GM23338 (cell line): ENCODE measurements around the gene POPDC3. TPM values are rescaled to one million over a fixed set of nuclear protein-coding genes. Genes with fewer than 3 reads are reported as not detected.

Source experiments
- ATAC-seq: fragments of 200-7000 bp; cut with Tn5 transposase; 3 replicates; pipeline ENCODE4 v1.9.1; 2020
- DNase-seq: peaks from one replicate; pipeline ENCODE4 v3.0.0-alpha.2; 2015; ENCODE audit warnings: low spot score
- H2AFZ ChIP-seq: fragments of 200-600 bp; sonication (generic); 2 replicates; pipeline ENCODE4 v1.8.0; 2016; ENCODE audit warnings: antibody characterized with exemption, mild to moderate bottlenecking, moderate library complexity
- H3F3A ChIP-seq: fragments of 200-600 bp; sonication (generic); replicated peaks from 2 replicates; pipeline ENCODE4 v1.8.0; 2017; ENCODE audit warnings: antibody characterized with exemption, mixed run types, low read depth
- H3K27ac ChIP-seq: fragments of 200-600 bp; sonication (generic); 2 replicates; pipeline ENCODE4 v1.6.1; 2016; ENCODE audit warnings: low read depth
- H3K27me3 ChIP-seq: fragments of 200-600 bp; sonication (generic); 2 replicates; pipeline ENCODE4 v1.8.0; 2016; ENCODE audit warnings: mild to moderate bottlenecking, mixed run types, moderate library complexity; ENCODE audit not compliant: insufficient read depth
- H3K36me3 ChIP-seq: fragments of 200-600 bp; sonication (generic); 2 replicates; pipeline ENCODE4 v1.8.0; 2016; ENCODE audit warnings: mild to moderate bottlenecking; ENCODE audit not compliant: insufficient read depth
- H3K4me1 ChIP-seq: fragments of 200-600 bp; sonication (generic); 2 replicates; pipeline ENCODE4 v1.8.0; 2016; ENCODE audit warnings: mild to moderate bottlenecking, moderate library complexity; ENCODE audit not compliant: insufficient read depth
- H3K4me2 ChIP-seq: fragments of 200-600 bp; sonication (generic); 2 replicates; pipeline ENCODE4 v1.7.1; 2017; ENCODE audit warnings: mixed run types
- H3K4me3 ChIP-seq: fragments of 200-600 bp; sonication (generic); 2 replicates; pipeline ENCODE4 v1.6.1; 2016; ENCODE audit warnings: mixed run types
- H3K79me2 ChIP-seq: fragments of 200-600 bp; sonication (generic); replicated peaks from 2 replicates; pipeline ENCODE4 v1.8.0; 2017; ENCODE audit warnings: mild to moderate bottlenecking; ENCODE audit not compliant: insufficient read depth
- H3K9me2 ChIP-seq: fragments of 200-600 bp; sonication (generic); 2 replicates; pipeline ENCODE4 v1.8.0; 2017; ENCODE audit not compliant: insufficient read depth
- H4K20me1 ChIP-seq: fragments of 200-600 bp; sonication (generic); replicated peaks from 2 replicates; pipeline ENCODE4 v1.8.0; 2017; ENCODE audit warnings: mild to moderate bottlenecking; ENCODE audit not compliant: insufficient read depth
- H3K27ac Mint-ChIP-seq: 2 replicates; pipeline ENCODE4 v1.8.0; 2020; ENCODE audit warnings: inconsistent platforms, mild to moderate bottlenecking, moderate library complexity, mixed read lengths
- H3K27me3 Mint-ChIP-seq: 3 replicates; pipeline ENCODE4 v1.8.0; 2022; ENCODE audit warnings: low read depth, mild to moderate bottlenecking, moderate library complexity, mixed read lengths, inconsistent platforms; ENCODE audit not compliant: insufficient read depth, poor library complexity
- H3K36me3 Mint-ChIP-seq: 3 replicates; pipeline ENCODE4 v1.8.0; 2021; ENCODE audit warnings: low read depth, mild to moderate bottlenecking, inconsistent platforms, moderate library complexity, mixed read lengths
- H3K4me1 Mint-ChIP-seq: 3 replicates; pipeline ENCODE4 v1.8.0; 2020; ENCODE audit warnings: mild to moderate bottlenecking, inconsistent platforms, mixed read lengths
- H3K4me3 Mint-ChIP-seq: 3 replicates; pipeline ENCODE4 v1.8.0; 2021; ENCODE audit warnings: moderate library complexity, mild to moderate bottlenecking, inconsistent platforms, mixed read lengths
- H3K9me3 Mint-ChIP-seq: 3 replicates; pipeline ENCODE4 v1.8.0; 2020; ENCODE audit warnings: moderate library complexity, mild to moderate bottlenecking, inconsistent platforms, mixed read lengths
- CREB1 ChIP-seq: fragments of 250-450 bp; sonication (Bioruptor Pico); IDR thresholded peaks from 2 replicates; pipeline ENCODE4 v1.5.0; 2020; ENCODE audit warnings: low read depth, mild to moderate bottlenecking, moderate library complexity
- EZH2 ChIP-seq: fragments of 200-600 bp; sonication (generic); IDR thresholded peaks from one replicate; pipeline ENCODE4 v1.8.0; 2017; ENCODE audit warnings: antibody characterized with exemption, mild to moderate bottlenecking, low read depth; ENCODE audit not compliant: unreplicated experiment
- EZH2phosphoT487 ChIP-seq: fragments of 200-600 bp; sonication (generic); IDR thresholded peaks from one replicate; pipeline ENCODE4 v1.8.1; 2018; ENCODE audit warnings: antibody characterized with exemption; ENCODE audit not compliant: unreplicated experiment
- JUNB ChIP-seq: IDR thresholded peaks from one replicate; pipeline ENCODE4 v1.6.1; 2016; ENCODE audit warnings: antibody characterized with exemption; ENCODE audit not compliant: unreplicated experiment
- NANOG ChIP-seq: IDR thresholded peaks from 2 replicates; pipeline ENCODE4 v1.6.1; 2016; ENCODE audit warnings: antibody characterized with exemption, borderline replicate concordance
- POLR2AphosphoS5 ChIP-seq: IDR thresholded peaks from 2 replicates; pipeline ENCODE4 v1.6.1; 2016; ENCODE audit warnings: antibody characterized with exemption, low read depth
- STAT1 ChIP-seq: IDR thresholded peaks from one replicate; pipeline ENCODE4 v1.6.1; 2016; ENCODE audit warnings: antibody characterized with exemption; ENCODE audit not compliant: unreplicated experiment
- ZNF114 ChIP-seq: fragments of 250-450 bp; sonication (Bioruptor Pico); IDR thresholded peaks from 2 replicates; pipeline ENCODE4 v1.5.0; 2020; ENCODE audit warnings: mild to moderate bottlenecking, moderate library complexity
- polyA plus RNA-seq: library from polyadenylated mRNA; unstranded; fragments of >200 nt; fragmentation: Nextera tagmentation; extraction: Ambion mirVana; gene quantifications from 2 replicates; pipeline ENCODE4 v1.2.1, GENCODE V29; 2016
- total RNA-seq: library from RNA; depleted of rRNA; stranded (reverse); fragments of >200 nt; shearing (Covaris generic); gene quantifications from 2 replicates; pipeline ENCODE4 v1.2.3, GENCODE V29; 2014
- TF ChIP-seq, protein P1 (sequence below), 2 experiments: fragments of 200-600 bp in 1 of 2; sonication (generic) in 1 of 2; conservative IDR thresholded peaks; 2 replicates each; pipeline versions ENCODE4 v1.5.1 to v1.6.1; 2016 to 2017; ENCODE audit warnings: antibody characterized with exemption in 2 of 2, low read depth in 2 of 2, mild to moderate bottlenecking in 2 of 2, moderate library complexity in 1 of 2
- TF ChIP-seq, protein P2 (sequence below): IDR thresholded peaks from 2 replicates; pipeline ENCODE4 v1.6.1; 2016; ENCODE audit warnings: antibody characterized with exemption
- TF ChIP-seq, protein P3 (sequence below): fragments of 250-450 bp; sonication (Bioruptor Pico); IDR thresholded peaks from 2 replicates; pipeline ENCODE4 v1.5.0; 2020; ENCODE audit warnings: mild to moderate bottlenecking, moderate library complexity

Gene POPDC3
- total and polyA plus RNA-seq, 2 experiments from 2014 or later: 5.1 to 5.7 TPM

DNA sequence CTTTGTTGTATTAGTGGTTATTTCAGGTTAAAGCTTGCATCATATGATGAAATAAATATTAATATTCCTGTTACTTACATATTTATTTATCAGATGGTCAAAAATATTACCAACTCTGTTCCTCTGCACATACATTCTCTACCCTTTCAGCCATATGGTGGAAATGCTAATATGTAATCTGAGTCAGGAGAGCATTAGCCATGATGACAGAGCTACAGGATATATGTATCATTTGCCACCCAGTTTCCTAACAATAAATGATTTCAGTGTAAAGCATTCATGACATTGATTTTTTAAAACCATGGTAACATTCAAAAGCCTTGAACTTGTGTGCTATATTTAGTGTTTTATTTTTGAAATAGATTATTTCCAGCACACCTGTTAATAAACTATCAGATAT lies 16.6 kb downstream of the POPDC3 start:
- TF ChIP-seq POLR2AphosphoS5: no peak
- no peak for TF ChIP-seq CREB1 (CRISPR knock-in tag)
- no peak for TF ChIP-seq EZH2
- no peak for TF ChIP-seq STAT1
- TF ChIP-seq NANOG: no peak
- TF ChIP-seq, protein P1, sequence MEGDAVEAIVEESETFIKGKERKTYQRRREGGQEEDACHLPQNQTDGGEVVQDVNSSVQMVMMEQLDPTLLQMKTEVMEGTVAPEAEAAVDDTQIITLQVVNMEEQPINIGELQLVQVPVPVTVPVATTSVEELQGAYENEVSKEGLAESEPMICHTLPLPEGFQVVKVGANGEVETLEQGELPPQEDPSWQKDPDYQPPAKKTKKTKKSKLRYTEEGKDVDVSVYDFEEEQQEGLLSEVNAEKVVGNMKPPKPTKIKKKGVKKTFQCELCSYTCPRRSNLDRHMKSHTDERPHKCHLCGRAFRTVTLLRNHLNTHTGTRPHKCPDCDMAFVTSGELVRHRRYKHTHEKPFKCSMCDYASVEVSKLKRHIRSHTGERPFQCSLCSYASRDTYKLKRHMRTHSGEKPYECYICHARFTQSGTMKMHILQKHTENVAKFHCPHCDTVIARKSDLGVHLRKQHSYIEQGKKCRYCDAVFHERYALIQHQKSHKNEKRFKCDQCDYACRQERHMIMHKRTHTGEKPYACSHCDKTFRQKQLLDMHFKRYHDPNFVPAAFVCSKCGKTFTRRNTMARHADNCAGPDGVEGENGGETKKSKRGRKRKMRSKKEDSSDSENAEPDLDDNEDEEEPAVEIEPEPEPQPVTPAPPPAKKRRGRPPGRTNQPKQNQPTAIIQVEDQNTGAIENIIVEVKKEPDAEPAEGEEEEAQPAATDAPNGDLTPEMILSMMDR (conservative IDR thresholded peaks at IDR 0.05; ENCODE audit: low read depth in 2 of 2): no peak
- TF ChIP-seq EZH2phosphoT487: no peak
- TF ChIP-seq JUNB: no peak
- TF ChIP-seq ZNF114 (CRISPR knock-in tag): no peak
- TF ChIP-seq, protein P2, sequence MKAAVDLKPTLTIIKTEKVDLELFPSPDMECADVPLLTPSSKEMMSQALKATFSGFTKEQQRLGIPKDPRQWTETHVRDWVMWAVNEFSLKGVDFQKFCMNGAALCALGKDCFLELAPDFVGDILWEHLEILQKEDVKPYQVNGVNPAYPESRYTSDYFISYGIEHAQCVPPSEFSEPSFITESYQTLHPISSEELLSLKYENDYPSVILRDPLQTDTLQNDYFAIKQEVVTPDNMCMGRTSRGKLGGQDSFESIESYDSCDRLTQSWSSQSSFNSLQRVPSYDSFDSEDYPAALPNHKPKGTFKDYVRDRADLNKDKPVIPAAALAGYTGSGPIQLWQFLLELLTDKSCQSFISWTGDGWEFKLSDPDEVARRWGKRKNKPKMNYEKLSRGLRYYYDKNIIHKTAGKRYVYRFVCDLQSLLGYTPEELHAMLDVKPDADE: no peak
- no peak overlapping the region for H3K4me3 ChIP-seq
- no peaks in the 10 kb centered on the region for H3K27me3 ChIP-seq
- no peaks in the 10 kb centered on the region for H3K9me3 Mint-ChIP-seq
- ATAC-seq: no peak
- no peaks in the 10 kb centered on the region for H3K9me2 ChIP-seq
- no peaks in the 10 kb centered on the region for H3K36me3 ChIP-seq
- no peak for DNase-seq
- no peaks in the 10 kb centered on the region for H3K79me2 ChIP-seq
- no peaks in the 10 kb centered on the region for H3F3A ChIP-seq
- no peak overlapping the region for H3K27ac Mint-ChIP-seq
- peaks cover 9% of the 10 kb centered on the region for H3K4me1 ChIP-seq
- no peaks in the 10 kb centered on the region for H4K20me1 ChIP-seq
- H3K4me1 Mint-ChIP-seq: peaks cover 11% of the 10 kb centered on the region; the same call in 2 of the 3 replicates
- no peak overlapping the region for H3K27ac ChIP-seq
- no peaks in the 10 kb centered on the region for H3K36me3 Mint-ChIP-seq
- H3K4me3 Mint-ChIP-seq: no peak overlapping the region
- H2AFZ ChIP-seq: no peak overlapping the region
- H3K4me2 ChIP-seq: no peak overlapping the region
- H3K27me3 Mint-ChIP-seq: no peaks in the 10 kb centered on the region

DNA sequence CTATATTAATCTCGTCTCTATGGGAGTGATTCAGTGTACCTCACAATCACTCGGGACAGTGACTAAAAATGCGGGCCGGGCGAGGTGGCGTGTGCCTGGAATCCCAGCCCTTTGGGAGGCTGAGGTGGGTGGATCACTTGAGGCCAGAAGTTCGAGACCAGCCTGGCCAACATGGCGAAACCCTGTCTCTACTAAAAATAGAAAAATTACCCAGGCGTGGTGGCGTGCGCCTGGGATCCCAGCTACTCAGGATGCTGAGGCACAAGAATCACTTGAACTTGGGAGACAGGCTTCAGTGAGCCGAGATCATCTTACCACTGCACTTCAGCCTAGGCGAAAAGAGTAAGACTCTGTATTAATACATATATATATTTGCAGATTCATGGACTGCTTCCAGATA lies 17.4 kb downstream of the POPDC3 start:
- no peak overlapping the region for H3K4me2 ChIP-seq
- peaks cover 11% of the 10 kb centered on the region; the same call in 2 of the 3 replicates for H3K4me1 Mint-ChIP-seq
- no peaks in the 10 kb centered on the region for H3K36me3 ChIP-seq
- H3K27me3 ChIP-seq: no peaks in the 10 kb centered on the region
- no peak overlapping the region for H3K4me3 ChIP-seq
- no peak overlapping the region for H3K27ac ChIP-seq
- DNase-seq (no peak), ATAC-seq (no peak)
- H4K20me1 ChIP-seq: no peaks in the 10 kb centered on the region
- no peaks in the 10 kb centered on the region for H3K27me3 Mint-ChIP-seq
- H3K9me3 Mint-ChIP-seq: no peaks in the 10 kb centered on the region
- no peak overlapping the region for H2AFZ ChIP-seq
- no peaks in the 10 kb centered on the region for H3K36me3 Mint-ChIP-seq
- no peak overlapping the region for H3K4me3 Mint-ChIP-seq
- H3K27ac Mint-ChIP-seq: no peak overlapping the region
- H3F3A ChIP-seq: no peaks in the 10 kb centered on the region
- no peaks in the 10 kb centered on the region for H3K79me2 ChIP-seq
- peaks cover 9% of the 10 kb centered on the region for H3K4me1 ChIP-seq
- H3K9me2 ChIP-seq: peaks cover 2% of the 10 kb centered on the region; the same call in 1 of the 2 replicates
- no peak for TF ChIP-seq CREB1 (CRISPR knock-in tag)
- TF ChIP-seq, protein P3, sequence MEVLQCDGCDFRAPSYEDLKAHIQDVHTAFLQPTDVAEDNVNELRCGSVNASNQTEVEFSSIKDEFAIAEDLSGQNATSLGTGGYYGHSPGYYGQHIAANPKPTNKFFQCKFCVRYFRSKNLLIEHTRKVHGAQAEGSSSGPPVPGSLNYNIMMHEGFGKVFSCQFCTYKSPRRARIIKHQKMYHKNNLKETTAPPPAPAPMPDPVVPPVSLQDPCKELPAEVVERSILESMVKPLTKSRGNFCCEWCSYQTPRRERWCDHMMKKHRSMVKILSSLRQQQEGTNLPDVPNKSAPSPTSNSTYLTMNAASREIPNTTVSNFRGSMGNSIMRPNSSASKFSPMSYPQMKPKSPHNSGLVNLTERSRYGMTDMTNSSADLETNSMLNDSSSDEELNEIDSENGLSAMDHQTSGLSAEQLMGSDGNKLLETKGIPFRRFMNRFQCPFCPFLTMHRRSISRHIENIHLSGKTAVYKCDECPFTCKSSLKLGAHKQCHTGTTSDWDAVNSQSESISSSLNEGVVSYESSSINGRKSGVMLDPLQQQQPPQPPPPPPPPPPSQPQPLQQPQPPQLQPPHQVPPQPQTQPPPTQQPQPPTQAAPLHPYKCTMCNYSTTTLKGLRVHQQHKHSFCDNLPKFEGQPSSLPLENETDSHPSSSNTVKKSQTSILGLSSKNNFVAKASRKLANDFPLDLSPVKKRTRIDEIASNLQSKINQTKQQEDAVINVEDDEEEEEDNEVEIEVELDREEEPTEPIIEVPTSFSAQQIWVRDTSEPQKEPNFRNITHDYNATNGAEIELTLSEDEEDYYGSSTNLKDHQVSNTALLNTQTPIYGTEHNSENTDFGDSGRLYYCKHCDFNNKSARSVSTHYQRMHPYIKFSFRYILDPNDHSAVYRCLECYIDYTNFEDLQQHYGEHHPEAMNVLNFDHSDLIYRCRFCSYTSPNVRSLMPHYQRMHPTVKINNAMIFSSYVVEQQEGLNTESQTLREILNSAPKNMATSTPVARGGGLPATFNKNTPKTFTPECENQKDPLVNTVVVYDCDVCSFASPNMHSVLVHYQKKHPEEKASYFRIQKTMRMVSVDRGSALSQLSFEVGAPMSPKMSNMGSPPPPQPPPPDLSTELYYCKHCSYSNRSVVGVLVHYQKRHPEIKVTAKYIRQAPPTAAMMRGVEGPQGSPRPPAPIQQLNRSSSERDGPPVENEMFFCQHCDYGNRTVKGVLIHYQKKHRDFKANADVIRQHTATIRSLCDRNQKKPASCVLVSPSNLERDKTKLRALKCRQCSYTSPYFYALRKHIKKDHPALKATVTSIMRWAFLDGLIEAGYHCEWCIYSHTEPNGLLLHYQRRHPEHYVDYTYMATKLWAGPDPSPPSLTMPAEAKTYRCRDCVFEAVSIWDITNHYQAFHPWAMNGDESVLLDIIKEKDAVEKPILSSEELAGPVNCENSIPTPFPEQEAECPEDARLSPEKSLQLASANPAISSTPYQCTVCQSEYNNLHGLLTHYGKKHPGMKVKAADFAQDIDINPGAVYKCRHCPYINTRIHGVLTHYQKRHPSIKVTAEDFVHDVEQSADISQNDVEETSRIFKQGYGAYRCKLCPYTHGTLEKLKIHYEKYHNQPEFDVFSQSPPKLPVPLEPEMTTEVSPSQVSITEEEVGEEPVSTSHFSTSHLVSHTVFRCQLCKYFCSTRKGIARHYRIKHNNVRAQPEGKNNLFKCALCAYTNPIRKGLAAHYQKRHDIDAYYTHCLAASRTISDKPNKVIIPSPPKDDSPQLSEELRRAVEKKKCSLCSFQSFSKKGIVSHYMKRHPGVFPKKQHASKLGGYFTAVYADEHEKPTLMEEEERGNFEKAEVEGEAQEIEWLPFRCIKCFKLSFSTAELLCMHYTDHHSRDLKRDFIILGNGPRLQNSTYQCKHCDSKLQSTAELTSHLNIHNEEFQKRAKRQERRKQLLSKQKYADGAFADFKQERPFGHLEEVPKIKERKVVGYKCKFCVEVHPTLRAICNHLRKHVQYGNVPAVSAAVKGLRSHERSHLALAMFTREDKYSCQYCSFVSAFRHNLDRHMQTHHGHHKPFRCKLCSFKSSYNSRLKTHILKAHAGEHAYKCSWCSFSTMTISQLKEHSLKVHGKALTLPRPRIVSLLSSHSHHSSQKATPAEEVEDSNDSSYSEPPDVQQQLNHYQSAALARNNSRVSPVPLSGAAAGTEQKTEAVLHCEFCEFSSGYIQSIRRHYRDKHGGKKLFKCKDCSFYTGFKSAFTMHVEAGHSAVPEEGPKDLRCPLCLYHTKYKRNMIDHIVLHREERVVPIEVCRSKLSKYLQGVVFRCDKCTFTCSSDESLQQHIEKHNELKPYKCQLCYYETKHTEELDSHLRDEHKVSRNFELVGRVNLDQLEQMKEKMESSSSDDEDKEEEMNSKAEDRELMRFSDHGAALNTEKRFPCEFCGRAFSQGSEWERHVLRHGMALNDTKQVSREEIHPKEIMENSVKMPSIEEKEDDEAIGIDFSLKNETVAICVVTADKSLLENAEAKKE: no peak
- no peak for TF ChIP-seq POLR2AphosphoS5
- TF ChIP-seq STAT1: no peak
- TF ChIP-seq EZH2: no peak
- TF ChIP-seq ZNF114 (CRISPR knock-in tag): no peak
- TF ChIP-seq, protein P2: no peak
